ENCODE measurements around the gene TMEM143.

TMEM143 gene

DNA sequence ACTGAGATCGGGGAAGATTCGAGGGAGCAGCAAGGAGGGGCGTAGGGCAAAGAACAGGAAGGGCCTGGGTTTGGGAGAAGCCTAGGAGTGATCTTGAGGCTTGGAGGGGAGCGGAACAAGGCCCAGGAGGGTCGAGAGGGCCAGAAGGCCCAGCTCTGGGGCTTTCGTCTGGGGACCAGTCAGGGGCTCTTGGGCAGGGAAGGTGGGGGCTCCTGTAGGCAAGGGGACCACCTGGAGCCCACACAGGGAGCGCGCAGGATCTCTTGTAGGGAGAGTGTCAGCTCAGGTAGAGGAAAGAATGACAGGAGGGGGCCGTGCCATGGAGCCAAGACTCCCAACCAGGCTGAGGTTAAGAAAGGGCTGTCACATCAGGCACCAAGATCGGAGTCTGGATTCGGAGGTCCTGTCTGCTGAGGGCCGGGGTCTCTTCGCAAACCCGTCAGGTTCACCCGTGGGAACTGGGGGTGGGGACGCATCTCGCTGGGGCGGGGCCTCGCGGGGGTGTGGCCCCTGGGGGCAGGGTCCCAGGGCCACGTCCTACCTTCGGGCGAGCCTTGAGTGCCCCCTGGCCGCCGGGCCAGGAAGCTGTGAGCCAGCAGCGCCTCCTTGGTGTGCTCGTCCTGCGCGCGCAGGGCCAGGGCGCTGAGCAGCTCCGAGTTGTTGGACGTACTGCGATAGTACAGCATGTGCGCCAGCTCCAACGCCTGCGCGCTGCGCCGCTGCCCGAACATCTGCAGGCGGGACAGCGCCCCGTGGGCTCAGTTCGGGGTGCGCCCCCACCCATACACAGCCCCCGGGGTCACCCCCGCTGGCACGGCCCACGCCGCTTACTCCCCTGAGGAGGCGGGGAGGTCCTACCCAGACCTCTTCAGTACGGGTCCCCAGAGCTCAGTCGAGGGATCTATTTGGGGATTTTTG, 30.0 kb downstream of the TMEM143 start:
- no peaks in the 10 kb centered on the region for H3K9me3 ChIP-seq (ENCODE audit: control insufficient read depth, low read length)
- no peaks in the 10 kb centered on the region for H3K79me2 ChIP-seq
- TF ChIP-seq, protein P1, sequence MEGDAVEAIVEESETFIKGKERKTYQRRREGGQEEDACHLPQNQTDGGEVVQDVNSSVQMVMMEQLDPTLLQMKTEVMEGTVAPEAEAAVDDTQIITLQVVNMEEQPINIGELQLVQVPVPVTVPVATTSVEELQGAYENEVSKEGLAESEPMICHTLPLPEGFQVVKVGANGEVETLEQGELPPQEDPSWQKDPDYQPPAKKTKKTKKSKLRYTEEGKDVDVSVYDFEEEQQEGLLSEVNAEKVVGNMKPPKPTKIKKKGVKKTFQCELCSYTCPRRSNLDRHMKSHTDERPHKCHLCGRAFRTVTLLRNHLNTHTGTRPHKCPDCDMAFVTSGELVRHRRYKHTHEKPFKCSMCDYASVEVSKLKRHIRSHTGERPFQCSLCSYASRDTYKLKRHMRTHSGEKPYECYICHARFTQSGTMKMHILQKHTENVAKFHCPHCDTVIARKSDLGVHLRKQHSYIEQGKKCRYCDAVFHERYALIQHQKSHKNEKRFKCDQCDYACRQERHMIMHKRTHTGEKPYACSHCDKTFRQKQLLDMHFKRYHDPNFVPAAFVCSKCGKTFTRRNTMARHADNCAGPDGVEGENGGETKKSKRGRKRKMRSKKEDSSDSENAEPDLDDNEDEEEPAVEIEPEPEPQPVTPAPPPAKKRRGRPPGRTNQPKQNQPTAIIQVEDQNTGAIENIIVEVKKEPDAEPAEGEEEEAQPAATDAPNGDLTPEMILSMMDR (IDR thresholded peaks at IDR 0.05), result peak; percentile 93
- H3K9ac ChIP-seq, result peak overlapping the region; percentile 87
- peak overlapping the region; percentile 99 for H3K27ac ChIP-seq
- peak overlapping the region; percentile 79 for H3K4me3 ChIP-seq (ENCODE audit: low read depth, low read length)
- peaks cover 18% of the 10 kb centered on the region for H3K4me1 ChIP-seq
- peak overlapping the region; percentile 76 for H2AFZ ChIP-seq
- H3K36me3 ChIP-seq (ENCODE audit: control insufficient read depth, insufficient read depth, low read length), result no peaks in the 10 kb centered on the region
- peak overlapping the region; percentile 84 for H3K4me2 ChIP-seq (ENCODE audit: low read length)
- no peaks in the 10 kb centered on the region for H3K27me3 ChIP-seq (ENCODE audit: control insufficient read depth, insufficient read depth, low read length)

DNA sequence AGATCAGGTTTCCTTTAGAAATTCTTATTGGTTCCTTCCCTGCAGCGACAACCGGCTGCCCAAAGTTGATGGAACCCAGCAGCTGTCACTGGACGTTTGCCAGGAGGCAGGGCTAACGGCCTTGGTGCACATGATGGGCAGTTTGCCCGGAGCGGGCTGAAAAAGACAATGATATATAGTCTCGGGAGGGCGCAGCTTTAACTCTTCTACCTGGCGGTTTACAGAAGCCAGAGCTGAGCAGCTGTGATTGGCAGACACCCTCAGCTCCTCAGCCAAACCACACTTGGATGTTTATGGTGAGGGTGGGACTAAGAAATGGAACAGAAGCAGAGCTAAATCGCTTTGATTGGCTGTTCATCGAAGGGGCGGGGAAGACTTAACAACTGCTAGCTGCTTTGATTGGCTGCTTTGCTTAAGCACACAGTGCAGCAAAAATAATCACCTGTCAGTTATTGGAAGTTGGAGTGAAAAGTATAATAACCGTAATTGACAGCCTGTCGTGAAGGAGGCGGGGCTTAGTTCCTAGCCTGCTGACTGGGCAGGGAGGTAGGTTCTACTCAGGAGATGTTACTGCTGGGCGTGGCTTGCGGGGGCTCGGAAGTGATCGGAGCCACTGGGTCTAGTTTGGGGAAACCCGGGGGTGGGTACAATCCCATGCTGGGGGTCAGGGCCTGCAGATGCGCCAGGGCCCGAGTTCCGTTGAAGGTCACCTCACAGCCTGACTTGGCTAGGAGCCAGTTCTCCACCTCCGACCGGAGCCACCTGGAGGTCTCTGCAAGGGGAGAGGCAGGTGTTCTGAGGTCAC, 30.9 kb downstream of the TMEM143 start:
- peaks cover 18% of the 10 kb centered on the region for H3K4me1 ChIP-seq
- no peaks in the 10 kb centered on the region for H3K79me2 ChIP-seq
- H3K27ac ChIP-seq, result peak overlapping the region; percentile 99
- peak overlapping the region; percentile 79 for H3K4me3 ChIP-seq (ENCODE audit: low read depth, low read length)
- H2AFZ ChIP-seq, result peak overlapping the region; percentile 76
- H3K9me3 ChIP-seq (ENCODE audit: control insufficient read depth, low read length), result no peaks in the 10 kb centered on the region
- peak overlapping the region; percentile 84 for H3K4me2 ChIP-seq (ENCODE audit: low read length)
- H3K9ac ChIP-seq, result peak overlapping the region; percentile 87
- no peaks in the 10 kb centered on the region for H3K27me3 ChIP-seq (ENCODE audit: control insufficient read depth, insufficient read depth, low read length)
- H3K36me3 ChIP-seq (ENCODE audit: control insufficient read depth, insufficient read depth, low read length), result no peaks in the 10 kb centered on the region
- TF ChIP-seq, protein P1 (IDR thresholded peaks at IDR 0.05), result no peak

DNA sequence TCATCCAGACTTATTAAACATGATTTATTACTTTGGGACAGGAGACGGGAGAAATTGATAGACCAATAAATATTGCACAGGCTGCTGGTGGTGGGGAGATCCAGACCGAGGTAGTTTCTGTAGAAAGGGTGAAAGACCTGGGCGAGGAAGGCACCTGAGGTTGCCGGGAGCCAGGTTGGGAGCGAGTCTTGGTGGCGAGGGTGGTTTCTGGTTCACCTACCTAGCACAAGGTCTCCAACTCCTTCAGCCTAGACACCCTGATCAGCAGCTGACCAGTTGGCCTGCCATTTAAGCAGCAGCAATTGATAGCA, 31.4 kb downstream of the TMEM143 start:
- Histone ChIP-seq H3K4me1 (peaks cover 18% of the 10 kb centered on the region), H3K4me2 (ENCODE audit: low read length) (peak overlapping the region; percentile 71), H3K9me3 (ENCODE audit: control insufficient read depth, low read length) (no peaks in the 10 kb centered on the region), H3K36me3 (ENCODE audit: control insufficient read depth, insufficient read depth, low read length) (no peaks in the 10 kb centered on the region), H3K4me3 (ENCODE audit: low read depth, low read length) (peak overlapping the region; percentile 79), H3K79me2 (no peaks in the 10 kb centered on the region), H2AFZ (peak overlapping the region; percentile 71), H3K27ac (peak overlapping the region; percentile 99), H3K9ac (no peak overlapping the region), H3K27me3 (ENCODE audit: control insufficient read depth, insufficient read depth, low read length) (no peaks in the 10 kb centered on the region)
- TF ChIP-seq, protein P1 (IDR thresholded peaks at IDR 0.05), result no peak

DNA sequence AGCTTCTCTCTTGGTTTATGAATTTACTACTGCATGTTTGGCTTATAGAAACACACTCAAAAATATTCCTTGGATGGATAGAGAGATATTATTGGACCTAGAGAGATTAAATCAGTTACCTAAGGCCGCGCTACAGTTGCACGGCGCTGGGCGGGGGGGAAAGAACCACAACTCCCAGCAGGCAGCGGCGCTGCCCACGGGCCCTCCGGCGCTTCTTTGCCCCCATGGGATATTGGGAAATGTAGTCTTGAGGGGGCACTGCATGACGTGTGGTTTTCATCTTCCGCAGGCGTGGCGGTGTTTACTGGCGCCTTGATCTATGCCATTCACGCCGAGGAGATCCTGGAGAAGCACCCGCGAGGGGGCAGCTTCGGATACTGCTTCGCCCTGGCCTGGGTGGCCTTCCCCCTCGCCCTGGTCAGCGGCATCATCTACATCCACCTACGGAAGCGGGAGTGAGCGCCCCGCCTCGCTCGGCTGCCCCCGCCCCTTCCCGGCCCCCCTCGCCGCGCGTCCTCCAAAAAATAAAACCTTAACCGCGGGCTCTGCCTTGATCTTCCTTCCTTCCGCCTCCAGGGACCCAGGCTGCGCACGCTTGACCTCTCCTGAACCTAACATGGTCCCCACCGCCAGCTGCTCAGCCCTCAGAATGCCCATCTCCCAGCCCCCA, 33.6 kb downstream of the TMEM143 start:
- Histone ChIP-seq H3K36me3 (ENCODE audit: control insufficient read depth, insufficient read depth, low read length) (no peaks in the 10 kb centered on the region), H3K4me2 (ENCODE audit: low read length) (peak overlapping the region; percentile 91), H3K27ac (peak overlapping the region; percentile 99), H2AFZ (peak overlapping the region; percentile 87), H3K27me3 (ENCODE audit: control insufficient read depth, insufficient read depth, low read length) (no peaks in the 10 kb centered on the region), H3K4me3 (ENCODE audit: low read depth, low read length) (peak overlapping the region; percentile 73), H3K9ac (no peak overlapping the region), H3K9me3 (ENCODE audit: control insufficient read depth, low read length) (no peaks in the 10 kb centered on the region), H3K4me1 (peaks cover 24% of the 10 kb centered on the region), H3K79me2 (no peaks in the 10 kb centered on the region)
- TF ChIP-seq, protein P1 (IDR thresholded peaks at IDR 0.05), result peak; percentile 35
